ENCODE measurements around the gene TNNC1.
A peak's percentile ranks its signal among the peaks of the same experiment; 100 is the strongest.

Gene TNNC1

GRCh38 chr3:52456800-52457183 lies 3.0 kb upstream of the TNNC1 start:
- peak; percentile 43 for DNase-seq

- peak; percentile 26 for DNase-seq
These were observed 2.4 kb upstream of the TNNC1 start for GRCh38 chr3:52456169-52456799.

GRCh38 chr3:52455283-52456168 lies 1.7 kb upstream of the TNNC1 start, which contains the start of gene NISCH:
TSS of gene NISCH (plus strand) at chr3:52455604. CDS start at chr3:52455642, 38 bp downstream.
- peak; percentile 83 for DNase-seq

- DNase-seq = no peak
These were observed 1.1 kb upstream of the TNNC1 start for GRCh38 chr3:52454938-52455282.

GRCh38 chr3:52454250-52454937 lies 553 bp upstream of the TNNC1 start:
- DNase-seq = no peak

- DNase-seq = no peak
These were observed 1.1 kb downstream of the TNNC1 start for GRCh38 chr3:52452570-52453221.

GRCh38 chr3:52452126-52452525 lies 1.7 kb downstream of the TNNC1 start:
- DNase-seq = no peak

- DNase-seq = no peak
These were observed 2.4 kb downstream of the TNNC1 start for GRCh38 chr3:52451237-52452083.

GRCh38 chr3:52450489-52451236 lies 3.2 kb downstream of the TNNC1 start:
- no peak for DNase-seq

GRCh38 chr3:52447512-52448355 lies 6.1 kb downstream of the TNNC1 start:
- no peak for DNase-seq

GRCh38 chr3:52446631-52447511 lies 7.0 kb downstream of the TNNC1 start:
- DNase-seq = peak; percentile 44

- DNase-seq = no peak
These were observed 7.8 kb downstream of the TNNC1 start for GRCh38 chr3:52446042-52446441.

- peak; percentile 72 for DNase-seq
These were observed 8.7 kb downstream of the TNNC1 start, which contains the start of gene SEMA3G for GRCh38 chr3:52444860-52445793. TSS of gene SEMA3G (minus strand) at chr3:52445103. CDS start at chr3:52445027, 76 bp downstream.

- DNase-seq = no peak
These were observed 9.8 kb downstream of the TNNC1 start for GRCh38 chr3:52443791-52444687.

- no peak for DNase-seq
These were observed 10.6 kb downstream of the TNNC1 start for GRCh38 chr3:52443268-52443610.

- DNase-seq = no peak
These were observed 11.2 kb downstream of the TNNC1 start for GRCh38 chr3:52442409-52443267.
